ENCODE measurements around the gene NPEPPS.
"Not testable (repeated sequence)": the region's sequence is repeated elsewhere in the genome, so short reads cannot be mapped to it uniquely, and the experiment has no call there.

- not testable (repeated sequence) for TF ChIP-seq REST (IDR thresholded peaks at IDR 0.05; ENCODE audit: insufficient read depth in 1 of 2, low read depth in 2 of 2, low read length in 1 of 2); CTCF (IDR thresholded peaks at IDR 0.05); SIN3A (IDR thresholded peaks at IDR 0.05; ENCODE audit: borderline replicate concordance, insufficient read depth, low read depth, low read length); POLR2AphosphoS5 (IDR thresholded peaks at IDR 0.05; ENCODE audit: low read depth, low read length)
Measured at GRCh38 chr17:47511701-47512146, 19.2 kb upstream of the NPEPPS start.

Data from Panc1 (cell line).